IPS-NIHi7 (cell line): ENCODE measurements around the gene TTLL5.

Experiments
- DNase-seq: peaks from one replicate; pipeline ENCODE4 v3.0.0; 2012; ENCODE audit warnings: mixed read lengths; ENCODE audit errors: extremely low spot score

TTLL5 gene

DNA sequence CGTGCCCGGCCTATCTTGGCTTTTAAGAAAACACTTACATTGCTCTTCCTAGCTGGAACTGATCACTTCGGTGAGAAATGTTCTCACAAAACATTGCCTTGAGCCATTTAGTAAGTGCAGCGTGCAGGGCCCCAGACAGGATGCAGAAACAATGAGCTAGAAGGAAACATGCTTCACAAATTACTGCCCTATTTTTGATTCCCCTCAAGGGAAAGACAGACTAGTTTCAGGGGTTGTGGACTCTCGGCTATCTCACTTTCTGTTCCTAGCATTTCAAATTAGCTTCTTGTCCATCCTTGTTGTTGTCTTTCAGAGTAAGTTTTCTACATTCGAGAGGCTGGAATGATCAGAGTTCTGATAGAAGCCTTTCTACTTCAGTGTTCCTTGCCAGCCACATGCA is 299.2 kb downstream of the TTLL5 start:
- DNase-seq = no peak

DNA sequence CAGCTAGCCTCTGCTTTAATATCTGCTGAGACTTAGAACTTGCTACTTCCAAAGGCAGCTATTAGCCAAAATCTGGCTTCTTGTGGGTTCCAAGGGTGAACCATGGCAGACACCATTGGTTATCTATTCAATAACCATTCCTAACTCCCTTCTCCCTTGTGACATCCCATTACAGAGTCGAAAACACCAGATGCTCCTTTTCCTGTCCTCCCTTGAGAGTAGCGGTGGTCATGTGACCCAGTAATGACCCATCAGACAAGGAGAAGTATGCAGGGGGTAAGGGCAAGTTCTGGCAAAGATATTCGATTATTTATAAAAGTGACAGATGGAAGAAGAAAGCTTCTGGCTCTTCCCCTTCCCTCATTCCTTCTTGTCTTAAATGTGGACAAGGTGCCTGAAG is 300.6 kb downstream of the TTLL5 start:
- DNase-seq = no peak

DNA sequence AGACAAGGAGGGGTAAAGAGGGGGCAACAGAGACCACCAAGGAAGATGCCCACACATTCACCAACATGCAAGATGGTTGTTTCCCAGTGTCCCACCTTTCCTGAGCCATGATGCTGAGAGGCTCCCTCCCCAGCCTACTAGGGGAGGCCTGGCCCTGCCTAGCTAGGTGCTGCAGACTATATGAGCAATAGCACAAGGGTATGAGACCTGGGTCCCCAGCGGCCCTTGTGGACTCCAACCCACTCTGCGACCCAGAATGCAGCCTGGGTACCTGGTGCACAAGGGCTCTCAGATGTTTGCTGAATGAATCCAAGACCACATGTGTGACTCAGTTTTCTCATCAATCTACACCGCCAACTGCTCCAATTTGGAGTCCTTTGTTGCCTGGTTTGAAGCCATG is 306.8 kb downstream of the TTLL5 start:
- DNase-seq = no peak

DNA sequence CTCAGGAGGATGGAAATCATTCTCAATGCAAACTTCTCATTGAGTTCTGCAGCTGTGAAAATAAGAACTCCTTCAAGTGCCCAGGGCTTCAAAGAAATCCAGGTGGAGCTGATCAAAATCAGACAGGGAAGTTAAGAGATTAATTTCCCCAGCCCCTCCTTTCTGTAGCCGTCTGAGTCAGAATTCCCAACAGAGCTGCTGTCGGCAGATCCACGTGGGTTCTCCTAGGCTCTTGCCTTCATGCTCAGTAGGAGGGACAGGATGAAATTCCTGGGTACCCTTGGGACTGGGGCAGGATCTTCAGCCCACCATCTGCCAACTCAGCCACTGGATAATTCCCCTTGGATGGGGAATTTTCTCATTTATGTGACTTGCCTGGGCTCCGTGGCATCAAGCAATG is 307.4 kb downstream of the TTLL5 start:
- DNase-seq = no peak

- DNase-seq = no peak
Measured at GRCh38 chr14:75969126-75969525, 308.1 kb downstream of the TTLL5 start.

DNA sequence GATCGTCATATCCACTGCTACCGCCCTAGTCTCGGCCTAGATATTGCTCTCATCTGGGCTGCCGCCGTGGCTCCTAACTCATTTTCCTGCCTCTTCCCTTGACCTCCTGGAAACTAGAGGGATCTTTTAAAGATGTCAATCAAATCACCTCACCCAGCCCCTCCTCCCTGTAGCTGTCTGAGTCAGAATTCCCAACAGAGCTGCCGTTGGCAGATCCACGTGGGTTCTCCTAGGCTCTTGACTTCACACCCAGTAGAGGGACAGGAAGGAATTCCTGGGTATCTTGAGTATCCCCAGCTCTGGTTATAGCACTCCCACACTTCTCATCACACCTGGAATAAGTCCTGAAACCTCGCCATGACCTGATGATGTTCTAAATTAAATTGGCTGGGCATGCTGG is 308.8 kb downstream of the TTLL5 start:
- no peak for DNase-seq

GRCh38 chr14:75970989-75971388 is 309.9 kb downstream of the TTLL5 start:
- no peak for DNase-seq

- DNase-seq = no peak
Measured at GRCh38 chr14:75971509-75971908, 310.5 kb downstream of the TTLL5 start.

DNA sequence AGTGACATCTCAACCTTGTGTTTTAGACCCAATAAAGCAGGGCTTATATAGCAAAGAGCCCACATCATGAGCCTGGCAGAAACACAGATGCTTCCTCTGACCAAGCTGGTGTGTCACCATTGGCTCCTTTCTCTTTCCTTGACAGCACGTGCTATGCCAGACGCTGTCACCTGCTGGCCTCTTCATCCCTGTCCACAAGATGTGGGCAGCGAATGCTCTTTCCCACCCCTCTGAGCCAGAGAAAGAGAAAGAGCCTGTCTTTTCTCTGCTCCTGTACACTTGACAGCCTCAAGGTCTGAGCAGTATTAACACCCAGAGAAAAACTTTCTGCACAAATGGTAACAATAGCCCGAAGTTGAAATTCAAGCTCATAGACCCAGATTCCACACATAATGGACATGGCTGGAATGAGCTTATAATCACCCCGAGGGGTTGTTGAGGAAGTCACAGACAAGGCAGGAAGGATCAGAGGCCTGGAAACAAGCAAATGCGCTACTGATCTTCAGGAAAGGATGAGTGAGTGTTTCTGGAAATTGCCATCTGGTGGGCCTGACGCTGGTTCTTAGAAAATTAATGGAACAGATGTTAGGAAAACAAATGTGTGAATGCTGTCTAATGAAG is 311.9 kb downstream of the TTLL5 start:
- no peak for DNase-seq

DNA sequence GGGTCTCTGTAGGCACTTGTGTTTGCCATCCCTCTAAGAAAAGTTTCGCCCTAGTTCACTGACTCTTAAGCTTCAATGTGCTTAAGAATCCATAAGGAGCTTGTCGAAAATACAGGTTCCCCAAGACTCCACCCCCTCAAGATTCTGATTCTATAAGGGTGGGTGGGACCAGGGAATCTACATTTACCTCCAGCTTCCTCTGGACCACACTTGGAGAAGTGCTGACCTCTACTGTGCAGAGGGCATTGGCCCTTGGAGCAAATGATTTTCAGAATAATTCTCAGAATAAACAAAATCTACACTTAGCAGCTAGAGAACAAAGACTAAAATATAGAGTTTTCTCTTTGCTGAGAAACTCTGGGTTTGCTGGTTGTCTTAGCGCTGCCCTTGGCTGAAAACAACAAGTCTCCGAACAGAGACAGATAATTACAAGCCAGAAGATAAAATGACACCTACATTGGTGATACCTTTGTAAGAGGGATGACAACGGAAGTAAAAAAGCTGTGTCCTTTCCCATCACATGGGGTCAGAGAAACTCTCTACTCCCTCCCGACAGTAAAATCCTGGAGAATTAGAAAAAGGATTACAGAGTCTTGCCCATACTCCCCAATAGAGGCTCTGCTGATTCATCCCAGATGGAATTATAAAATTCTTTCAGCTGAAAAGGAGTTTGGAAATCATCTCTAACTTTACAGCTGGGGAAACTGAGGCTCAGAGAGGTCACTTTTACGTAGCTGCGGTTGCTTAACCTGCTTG is 316.0 kb downstream of the TTLL5 start:
- DNase-seq = no peak

DNA sequence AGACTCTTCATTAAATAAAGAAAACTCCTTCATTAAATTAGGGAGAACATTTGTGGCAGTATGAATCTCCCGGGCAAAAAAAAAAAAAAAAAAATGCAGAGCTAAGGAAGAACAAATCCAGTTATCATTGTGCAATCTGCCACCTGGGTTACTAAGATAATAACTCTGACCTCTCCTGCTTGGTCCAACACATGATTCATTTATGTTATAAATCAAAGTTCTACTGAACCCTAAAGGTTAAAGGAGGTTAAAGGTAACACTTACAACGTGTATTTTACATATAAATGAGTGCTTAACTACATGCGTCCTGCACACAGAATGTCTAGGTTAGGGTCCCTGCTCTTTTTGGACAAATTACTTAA is 316.5 kb downstream of the TTLL5 start:
- DNase-seq = no peak

- no peak for DNase-seq
Measured at GRCh38 chr14:75978249-75978731, 317.2 kb downstream of the TTLL5 start.

GRCh38 chr14:75979071-75979571 is 318.1 kb downstream of the TTLL5 start:
- peak; percentile 76 for DNase-seq

DNA sequence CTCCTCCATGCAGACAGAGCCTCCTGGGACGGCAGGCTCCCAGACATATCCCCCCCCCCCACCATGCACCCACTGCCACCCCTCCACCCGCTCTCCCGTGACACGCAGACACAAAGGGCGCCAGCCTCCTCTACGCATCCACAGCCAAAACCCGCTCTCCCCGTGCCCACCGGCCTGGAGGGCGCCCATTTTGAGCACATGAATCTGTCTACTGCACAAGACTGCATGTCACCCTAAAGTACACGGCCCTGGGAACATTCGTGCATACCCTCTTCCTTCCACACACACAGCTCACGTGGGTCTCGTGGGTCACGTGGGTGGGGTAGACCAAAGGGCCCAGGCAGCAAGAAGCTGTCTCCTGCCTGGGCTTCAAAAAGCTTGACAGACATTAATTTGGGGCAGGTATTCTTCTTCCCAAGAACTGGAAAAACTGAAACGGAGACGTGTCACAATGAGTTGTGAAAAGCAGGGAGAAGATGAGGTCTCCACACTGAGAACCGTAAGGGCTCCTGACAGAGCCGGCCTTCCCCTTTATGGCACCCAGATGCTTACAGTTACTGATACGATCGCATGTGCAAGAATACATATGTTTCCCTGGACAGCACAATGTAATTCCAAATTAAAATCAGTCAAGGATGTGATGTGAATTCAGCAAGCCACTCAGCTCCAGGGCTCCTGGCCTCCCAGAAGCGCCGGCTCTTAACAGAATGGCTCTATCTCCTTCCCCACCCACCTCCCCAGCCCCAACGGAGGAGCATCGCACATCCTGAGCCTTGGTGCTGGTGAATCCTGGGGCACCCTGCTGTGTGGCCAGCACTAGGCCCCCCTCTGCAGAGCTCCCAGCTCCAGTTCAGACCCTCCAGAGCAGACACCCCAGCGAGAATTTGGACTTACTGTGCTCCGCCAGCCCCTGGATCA is 318.9 kb downstream of the TTLL5 start:
- DNase-seq = no peak

GRCh38 chr14:75980856-75981255 is 319.8 kb downstream of the TTLL5 start:
- no peak for DNase-seq

- peak; percentile 34 for DNase-seq
Measured at GRCh38 chr14:75981426-75982265, 320.6 kb downstream of the TTLL5 start, which contains the start of gene TGFB3. TSS of gene TGFB3 (minus strand) at chr14:75981995. CDS start at chr14:75980893, 1,102 bp downstream.

DNA sequence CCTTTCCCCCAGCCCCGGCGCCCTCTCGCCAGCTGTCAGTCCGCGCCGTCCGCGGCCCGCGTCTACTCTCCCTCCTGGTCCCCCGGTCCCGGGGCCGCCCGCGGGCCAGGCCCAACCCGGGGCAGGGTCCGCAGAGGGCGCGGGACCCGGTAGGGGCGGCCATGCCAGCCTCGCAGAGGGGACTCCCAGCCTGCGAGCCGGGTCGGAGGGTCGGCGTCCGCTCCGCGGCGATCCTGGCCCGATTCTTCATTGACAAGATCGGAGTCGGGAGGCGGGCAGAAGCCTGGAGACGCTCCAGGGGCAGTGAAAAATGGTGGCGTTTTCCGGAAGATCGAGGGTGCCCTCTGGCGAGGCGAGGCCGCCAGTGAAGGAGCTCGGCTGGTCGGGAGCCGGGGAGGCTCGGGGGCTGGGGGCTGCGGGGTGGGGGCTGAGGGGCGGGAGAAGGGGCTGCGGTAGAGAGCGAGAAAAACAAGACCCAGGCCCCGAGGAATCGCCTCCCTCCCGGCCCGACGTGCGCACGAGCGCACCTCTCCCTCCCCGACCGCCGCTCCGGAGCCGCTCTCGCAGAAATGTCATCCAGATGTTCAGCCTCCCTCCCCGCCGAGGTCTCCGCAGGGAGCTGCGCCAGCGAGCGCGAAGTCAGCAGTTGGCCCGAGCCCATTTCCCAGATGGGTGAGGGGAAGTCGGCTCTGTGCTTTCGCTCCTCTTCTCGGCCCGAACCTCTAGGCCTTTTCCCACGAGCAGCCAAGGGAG is 321.4 kb downstream of the TTLL5 start:
- peak; percentile 79 for DNase-seq

- DNase-seq = no peak
Measured at GRCh38 chr14:75983019-75983358, 321.9 kb downstream of the TTLL5 start.

DNA sequence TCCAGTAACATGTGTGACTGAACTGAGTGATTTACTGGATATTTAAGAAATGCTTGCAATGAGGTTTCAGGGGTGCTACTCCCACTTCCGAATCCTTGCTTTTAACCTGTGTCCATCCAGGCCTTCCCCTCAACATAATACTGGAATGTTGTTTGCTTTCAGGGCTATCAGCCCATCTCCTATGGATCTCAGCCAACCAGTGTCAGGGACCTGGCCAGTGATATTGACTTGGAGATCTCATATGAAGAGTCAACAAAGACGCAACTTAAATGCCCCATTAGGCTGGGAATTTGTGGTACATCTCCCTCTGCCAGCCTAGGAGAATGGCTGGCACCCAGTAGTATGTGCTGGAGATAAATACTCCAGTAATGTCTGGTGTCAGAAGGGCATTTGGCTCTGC is 323.6 kb downstream of the TTLL5 start:
- no peak for DNase-seq

- DNase-seq = peak; percentile 81
Measured at GRCh38 chr14:75985618-75986438, 324.8 kb downstream of the TTLL5 start, which contains the start of gene IFT43. TSS of gene IFT43 (plus strand) at chr14:75985763. CDS start at chr14:75985787, 24 bp downstream.
